A549 (cell line): ENCODE data around the gene ZSCAN30.

ENCODE experiments used
- KDM5A ChIP-seq: fragments of 200-600 bp; sonication (generic); IDR thresholded peaks from 2 replicates; pipeline ENCODE4 v1.6.1; 2016; ENCODE audit warnings: antibody characterized with exemption, mild to moderate bottlenecking
- MAX ChIP-seq: IDR thresholded peaks from 2 replicates; pipeline ENCODE4 v1.6.1; 2012

GRCh38 chr18:35205199-35205712 lies 84.8 kb downstream of the ZSCAN30 start:
- no peak for TF ChIP-seq MAX
- no peak for TF ChIP-seq KDM5A
